Common myeloid progenitor, CD34-positive (primary cell): ENCODE data around the gene CLSTN2.

Experiments
- CTCF ChIA-PET: fragments of 350-600 bp; sonication (Branson Sonifier 250); formaldehyde crosslinking; loops from one replicate; lab custom pipeline; 2021; ENCODE audit warnings: antibody characterized with exemption; lab: Charles Lee
- POLR2A ChIA-PET: fragments of 350-600 bp; sonication (Branson Sonifier 250); formaldehyde crosslinking; loops from one replicate; lab custom pipeline; 2021; ENCODE audit warnings: antibody characterized with exemption; lab: Charles Lee
- DNase-seq, 3 donors: peaks; one replicate each; pipeline versions ENCODE4 v3.0.0 to v3.0.0-alpha.2; 2013
- H3K27ac ChIP-seq, 2 experiments: 1 replicate in 1 of 2; 2 replicates in 1 of 2; pipeline ENCODE4 v1.7.0; 2013; ENCODE audit warnings: inconsistent platforms in 2 of 2, low read length in 2 of 2, mild to moderate bottlenecking in 2 of 2, low read depth in 1 of 2, moderate library complexity in 1 of 2; ENCODE audit not compliant: severe bottlenecking in 2 of 2, insufficient read depth in 1 of 2, poor library complexity in 1 of 2
- H3K27me3 ChIP-seq, 5 experiments: replicated peaks in 2 of 5; 1 replicate in 3 of 5; 2 replicates in 2 of 5; pipeline versions ENCODE4 v1.6.1 to v1.7.0; 2013; ENCODE audit warnings: low read length in 4 of 5, mild to moderate bottlenecking in 2 of 5, moderate library complexity in 2 of 5, inconsistent platforms in 1 of 5; ENCODE audit not compliant: insufficient read depth in 5 of 5, control insufficient read depth in 4 of 5
- H3K36me3 ChIP-seq, 4 experiments: 1 replicate in 2 of 4; 2 replicates in 2 of 4; pipeline versions ENCODE4 v1.6.1 to v1.7.0; 2013; ENCODE audit warnings: low read length in 3 of 4, control low read depth in 1 of 4, mild to moderate bottlenecking in 1 of 4; ENCODE audit not compliant: control insufficient read depth in 4 of 4, insufficient read depth in 4 of 4
- H3K4me1 ChIP-seq, 4 experiments: 1 replicate in 3 of 4; 2 replicates in 1 of 4; pipeline versions ENCODE4 v1.6.1 to v1.7.1; 2013; ENCODE audit warnings: low read length in 3 of 4, mild to moderate bottlenecking in 3 of 4, control low read depth in 1 of 4, inconsistent platforms in 1 of 4, moderate library complexity in 1 of 4; ENCODE audit not compliant: control insufficient read depth in 4 of 4, insufficient read depth in 4 of 4; ENCODE audit errors: control extremely low read depth in 1 of 4
- H3K4me3 ChIP-seq, 7 experiments: 1 replicate in 4 of 7; 2 replicates in 3 of 7; pipeline versions ENCODE4 v1.5.1 to v1.7.0; 2013; ENCODE audit warnings: mild to moderate bottlenecking in 7 of 7, low read length in 6 of 7, moderate library complexity in 6 of 7, inconsistent platforms in 2 of 7, low read depth in 2 of 7, control low read depth in 1 of 7; ENCODE audit not compliant: insufficient read depth in 4 of 7, control insufficient read depth in 1 of 7; ENCODE audit errors: extremely low read depth in 1 of 7
- H3K9me3 ChIP-seq, 5 experiments: 1 replicate in 4 of 5; 2 replicates in 1 of 5; pipeline versions ENCODE4 v1.6.1 to v1.7.1; 2013; ENCODE audit warnings: low read length in 4 of 5, mild to moderate bottlenecking in 2 of 5, inconsistent platforms in 1 of 5, low read depth in 1 of 5, moderate library complexity in 1 of 5; ENCODE audit not compliant: control insufficient read depth in 4 of 5, insufficient read depth in 2 of 5; ENCODE audit errors: control extremely low read depth in 1 of 5
- WGBS: methylation state at CpG from one replicate; pipeline ENCODE4 v1.1.5; 2013; ENCODE audit not compliant: insufficient coverage; 5-methylcytosine and 5-hydroxymethylcytosine counted together

CLSTN2 gene

DNA sequence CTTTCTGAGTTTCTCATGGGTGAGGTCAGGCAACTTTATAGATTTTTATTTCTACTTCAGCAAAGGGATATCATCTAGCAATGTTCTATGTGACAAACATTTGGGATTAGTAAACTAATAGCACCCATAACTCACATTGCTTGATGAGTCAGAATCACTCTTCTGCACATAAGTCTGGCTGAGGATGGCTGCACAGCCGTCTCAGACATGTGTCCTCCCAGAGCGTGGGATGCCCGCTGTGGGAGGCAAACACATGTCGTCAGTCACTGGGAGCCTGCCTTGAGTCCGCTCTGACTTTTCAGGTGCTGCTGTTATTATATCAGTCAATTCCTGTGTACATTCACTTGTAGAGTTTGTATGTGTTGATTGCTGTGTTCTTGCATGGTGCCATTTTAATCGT, 512.2 kb downstream of the CLSTN2 start:
- no peaks in the 10 kb centered on the region for H3K9me3 ChIP-seq
- H3K36me3 ChIP-seq: no peaks in the 10 kb centered on the region
- ChIA-PET POLR2A (no interaction called here), CTCF (no interaction called here)
- WGBS: 82% methylated on average over 3 of the region's 6 CpGs
- no peaks in the 10 kb centered on the region for H3K4me1 ChIP-seq
- DNase-seq: no peak
- no peak overlapping the region for H3K4me3 ChIP-seq
- H3K27me3 ChIP-seq: peaks cover 0 to 2% (median 0%) of the 10 kb centered on the region in 5 experiments
- no peak overlapping the region for H3K27ac ChIP-seq

GRCh38 chr3:140448001-140448400, 513.0 kb downstream of the CLSTN2 start:
- DNase-seq: no peak
- POLR2A ChIA-PET: no interaction called here
- 88% methylated on average over 2 of the region's 3 CpGs for WGBS
- Histone ChIP-seq H3K27ac (no peak overlapping the region), H3K27me3 (no peaks in the 10 kb centered on the region), H3K9me3 (no peaks in the 10 kb centered on the region), H3K4me3 (no peak overlapping the region), H3K4me1 (no peaks in the 10 kb centered on the region), H3K36me3 (no peaks in the 10 kb centered on the region)
- CTCF ChIA-PET: no interaction called here

DNA sequence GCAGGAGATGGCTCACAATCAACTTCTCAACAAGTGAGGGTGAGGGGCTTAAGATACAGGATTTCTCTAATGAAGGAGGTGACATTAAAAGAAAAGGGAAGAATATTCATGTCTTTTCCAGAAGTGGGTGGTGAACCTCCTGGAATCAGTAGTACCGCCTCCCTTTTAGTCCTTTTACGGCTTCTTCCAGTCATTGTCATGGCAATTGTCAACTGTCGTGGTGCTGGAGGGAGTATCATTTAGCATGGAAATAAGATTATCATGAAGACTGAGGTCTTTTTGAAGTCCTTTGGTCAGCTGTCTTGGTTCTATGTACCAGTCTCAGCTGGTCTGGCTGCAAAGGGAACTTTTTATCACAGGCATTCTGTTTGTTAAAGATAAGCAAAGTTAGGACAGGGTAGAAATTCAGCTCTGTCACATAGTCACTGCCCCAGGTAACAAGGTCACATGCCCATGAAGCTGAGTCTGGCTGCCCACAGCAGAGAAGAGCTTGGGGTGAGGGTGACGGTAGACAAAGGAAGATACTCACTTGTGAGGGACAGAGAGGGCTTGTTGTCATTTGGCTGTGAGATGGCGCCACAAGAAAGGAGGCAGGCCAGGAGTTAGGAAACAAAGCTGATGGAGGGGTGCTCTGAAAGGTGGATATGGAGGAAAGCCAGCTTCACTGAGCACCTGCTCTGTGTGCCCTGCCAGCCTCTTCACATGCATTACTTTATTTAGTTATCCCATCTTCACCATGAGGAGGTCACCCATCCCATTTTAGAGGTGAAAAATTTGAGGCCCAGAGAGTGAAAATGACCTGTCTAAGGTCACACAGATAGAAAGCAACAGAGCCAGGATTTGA, 514.6 kb downstream of the CLSTN2 start:
- no peaks in the 10 kb centered on the region for H3K27me3 ChIP-seq
- no peak overlapping the region for H3K27ac ChIP-seq
- POLR2A ChIA-PET: no interaction called here
- CTCF ChIA-PET: no interaction called here
- DNase-seq: no peak
- WGBS: 100% methylated on average over 5 of the region's 5 CpGs
- no peak overlapping the region for H3K4me3 ChIP-seq
- no peaks in the 10 kb centered on the region for H3K36me3 ChIP-seq
- H3K4me1 ChIP-seq: no peaks in the 10 kb centered on the region
- no peaks in the 10 kb centered on the region for H3K9me3 ChIP-seq

- POLR2A ChIA-PET: no interaction called here
- no peak overlapping the region for H3K4me3 ChIP-seq
- no peaks in the 10 kb centered on the region for H3K4me1 ChIP-seq
- 86% methylated on average over 1 of the region's 2 CpGs for WGBS
- no peaks in the 10 kb centered on the region for H3K36me3 ChIP-seq
- H3K27ac ChIP-seq: no peak overlapping the region
- CTCF ChIA-PET: no interaction called here
- no peaks in the 10 kb centered on the region for H3K9me3 ChIP-seq
- H3K27me3 ChIP-seq: no peaks in the 10 kb centered on the region
- no peak for DNase-seq
Observed at GRCh38 chr3:140453750-140454149, 518.8 kb downstream of the CLSTN2 start.

GRCh38 chr3:140455521-140456214, 520.7 kb downstream of the CLSTN2 start:
- Histone ChIP-seq H3K4me1 (no peaks in the 10 kb centered on the region), H3K36me3 (no peaks in the 10 kb centered on the region), H3K27me3 (peaks cover 0 to 4% (median 0%) of the 10 kb centered on the region in 5 experiments), H3K27ac (no peak overlapping the region), H3K9me3 (no peaks in the 10 kb centered on the region), H3K4me3 (no peak overlapping the region)
- 83% methylated on average over 4 of the region's 5 CpGs for whole genome bisulfite sequencing
- DNase-seq: no peak
- CTCF ChIA-PET: no interaction called here
- POLR2A ChIA-PET: no interaction called here

DNA sequence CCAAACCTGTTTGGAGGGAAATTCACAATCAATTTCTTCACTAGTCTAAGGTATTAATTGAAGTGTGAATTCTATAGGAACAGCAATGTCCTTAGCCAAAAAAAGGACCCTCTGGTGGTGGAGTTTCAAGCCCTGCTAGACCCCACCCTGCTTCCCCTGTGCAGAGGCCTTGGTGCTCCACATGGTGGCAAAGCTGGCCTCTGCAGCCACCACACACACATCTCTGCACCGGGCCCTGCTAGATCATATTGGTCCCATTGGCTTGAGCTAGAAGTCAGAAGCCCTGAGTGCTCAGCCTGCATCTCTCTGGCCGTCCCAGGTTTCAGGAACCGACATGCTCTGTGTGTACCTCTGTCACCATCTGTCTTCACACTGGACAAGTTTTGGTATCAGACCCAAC, 522.0 kb downstream of the CLSTN2 start:
- Histone ChIP-seq H3K9me3 (no peaks in the 10 kb centered on the region), H3K27me3 (peaks cover 0 to 4% (median 0%) of the 10 kb centered on the region in 5 experiments), H3K36me3 (no peaks in the 10 kb centered on the region), H3K27ac (no peak overlapping the region), H3K4me3 (no peak overlapping the region), H3K4me1 (no peaks in the 10 kb centered on the region)
- 100% methylated on average over 1 of the region's 3 CpGs for WGBS
- CTCF ChIA-PET: no interaction called here
- DNase-seq: no peak
- POLR2A ChIA-PET: no interaction called here

DNA sequence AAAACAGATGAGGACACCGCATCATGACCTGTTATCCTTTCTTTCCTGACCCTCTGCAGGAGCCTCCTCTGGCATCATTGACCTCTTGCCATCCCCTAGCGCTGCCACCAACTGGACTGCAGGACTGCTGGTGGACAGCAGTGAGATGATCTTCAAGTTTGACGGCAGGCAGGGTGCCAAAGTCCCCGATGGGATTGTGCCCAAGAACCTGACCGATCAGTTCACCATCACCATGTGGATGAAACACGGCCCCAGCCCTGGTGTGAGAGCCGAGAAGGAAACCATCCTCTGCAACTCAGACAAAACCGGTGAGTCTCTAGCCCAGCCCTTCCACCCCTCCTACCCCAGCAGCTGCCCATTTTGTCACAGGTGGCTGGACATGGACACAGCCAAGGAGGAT, 524.5 kb downstream of the CLSTN2 start:
- CTCF ChIA-PET: interaction anchor here (0.9 kb wide), 1 partner anchor 28 kb away, joined by 3 read pairs; no protein-coding TSS in a partner anchor
- POLR2A ChIA-PET: no interaction called here

More for the DNA sequence above, 524.5 kb downstream of the CLSTN2 start:
- no peak for DNase-seq
- 79% methylated on average over 3 of the region's 8 CpGs for WGBS
- Histone ChIP-seq H3K27ac (no peak overlapping the region), H3K27me3 (peaks cover 0 to 4% (median 0%) of the 10 kb centered on the region in 5 experiments), H3K9me3 (no peaks in the 10 kb centered on the region), H3K4me1 (no peaks in the 10 kb centered on the region), H3K4me3 (no peak overlapping the region), H3K36me3 (no peaks in the 10 kb centered on the region)
